Measurements from ENCODE around the gene GDF9.

The GDF9 gene

GRCh38 chr5:132815454-132815853, 50.8 kb downstream of the GDF9 start:
- Histone ChIP-seq H3K27ac (ENCODE audit: low read depth, low read length) (no peak overlapping the region), H3K27me3 (ENCODE audit: insufficient read depth, low read length) (peaks cover 77% of the 10 kb centered on the region)
- WGBS, result no CpG with 5 or more reads among the region's 1 CpG

DNA sequence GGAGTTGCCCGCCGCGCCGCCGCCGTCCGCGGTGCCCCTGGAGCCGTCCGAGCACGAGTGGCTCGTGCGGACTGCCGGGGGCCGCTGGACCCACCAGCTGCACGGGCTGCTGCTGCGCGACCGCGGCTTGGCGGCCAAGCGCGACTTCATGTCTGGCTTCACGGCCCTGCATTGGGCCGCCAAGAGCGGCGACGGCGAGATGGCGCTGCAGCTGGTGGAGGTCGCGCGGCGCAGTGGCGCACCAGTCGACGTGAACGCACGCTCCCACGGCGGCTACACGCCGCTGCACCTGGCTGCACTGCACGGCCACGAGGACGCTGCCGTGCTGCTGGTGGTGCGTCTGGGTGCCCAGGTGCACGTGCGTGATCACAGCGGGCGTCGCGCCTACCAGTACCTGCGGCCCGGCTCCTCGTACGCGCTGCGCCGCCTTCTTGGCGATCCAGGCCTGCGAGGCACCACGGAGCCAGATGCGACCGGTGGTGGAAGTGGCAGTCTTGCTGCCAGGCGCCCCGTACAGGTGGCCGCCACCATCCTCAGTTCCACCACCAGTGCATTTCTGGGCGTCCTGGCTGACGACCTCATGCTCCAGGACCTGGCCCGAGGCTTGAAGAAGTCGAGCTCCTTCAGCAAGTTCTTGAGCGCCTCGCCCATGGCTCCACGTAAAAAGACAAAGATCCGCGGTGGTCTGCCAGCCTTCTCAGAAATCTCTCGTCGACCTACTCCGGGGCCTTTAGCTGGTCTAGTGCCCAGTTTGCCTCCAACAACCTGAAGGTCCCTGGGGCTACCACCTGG, 51.6 kb downstream of the GDF9 start:
- no peaks in the 10 kb centered on the region for H3K36me3 ChIP-seq (ENCODE audit: insufficient read depth, low read length)
- H3K9me3 ChIP-seq (ENCODE audit: insufficient read depth, low read depth, low read length), result no peaks in the 10 kb centered on the region
- peaks cover 80% of the 10 kb centered on the region for H3K27me3 ChIP-seq (ENCODE audit: insufficient read depth, low read length)
- no peak overlapping the region for H3K27ac ChIP-seq (ENCODE audit: low read depth, low read length)
- H3K9ac ChIP-seq (ENCODE audit: low read depth, low read length), result no peak overlapping the region
- WGBS, result 58% methylated on average over 81 of the region's 81 CpGs
- 0 out of 2 replicates have a peak, but pooled peaks cover 8% of the 10 kb centered on the region for H3K4me1 ChIP-seq (ENCODE audit: insufficient read depth, low read length)
- H3K4me3 ChIP-seq (ENCODE audit: low read length), result peak overlapping the region; percentile 34

More at GRCh38 chr5:132815454-132815853, 50.8 kb downstream of the GDF9 start:
- Histone ChIP-seq H3K4me3 (ENCODE audit: low read length) (no peak overlapping the region), H3K4me1 (ENCODE audit: insufficient read depth, low read length) (0 out of 2 replicates have a peak, but pooled peaks cover 8% of the 10 kb centered on the region), H3K36me3 (ENCODE audit: insufficient read depth, low read length) (no peaks in the 10 kb centered on the region), H3K9ac (ENCODE audit: low read depth, low read length) (no peak overlapping the region), H3K9me3 (ENCODE audit: insufficient read depth, low read depth, low read length) (no peaks in the 10 kb centered on the region)

DNA sequence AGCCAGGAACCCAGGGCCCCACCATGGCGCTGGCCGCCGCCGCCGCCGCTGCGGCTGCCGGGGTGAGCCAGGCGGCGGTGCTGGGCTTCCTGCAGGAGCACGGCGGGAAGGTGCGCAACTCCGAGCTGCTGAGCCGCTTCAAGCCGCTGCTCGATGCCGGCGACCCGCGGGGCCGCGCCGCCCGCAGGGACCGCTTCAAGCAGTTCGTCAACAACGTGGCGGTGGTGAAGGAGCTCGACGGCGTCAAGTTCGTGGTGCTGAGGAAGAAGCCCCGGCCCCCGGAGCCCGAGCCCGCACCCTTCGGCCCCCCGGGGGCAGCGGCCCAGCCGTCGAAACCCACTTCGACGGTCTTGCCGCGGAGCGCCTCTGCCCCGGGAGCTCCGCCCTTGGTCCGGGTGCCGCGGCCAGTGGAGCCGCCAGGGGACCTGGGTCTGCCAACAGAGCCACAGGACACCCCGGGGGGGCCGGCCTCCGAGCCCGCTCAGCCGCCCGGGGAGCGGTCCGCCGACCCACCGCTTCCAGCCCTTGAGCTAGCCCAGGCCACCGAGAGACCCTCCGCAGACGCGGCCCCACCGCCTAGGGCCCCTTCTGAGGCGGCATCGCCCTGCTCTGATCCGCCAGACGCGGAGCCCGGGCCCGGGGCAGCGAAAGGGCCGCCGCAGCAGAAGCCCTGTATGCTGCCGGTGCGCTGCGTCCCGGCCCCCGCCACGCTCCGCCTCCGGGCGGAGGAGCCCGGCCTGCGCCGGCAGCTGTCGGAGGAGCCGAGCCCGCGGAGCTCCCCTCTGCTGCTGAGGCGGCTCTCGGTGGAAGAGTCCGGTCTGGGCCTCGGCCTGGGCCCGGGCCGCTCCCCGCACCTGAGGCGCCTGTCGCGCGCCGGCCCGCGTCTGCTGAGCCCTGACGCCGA, 52.4 kb downstream of the GDF9 start:
- 2% methylated on average over 110 of the region's 110 CpGs for WGBS
- no peaks in the 10 kb centered on the region for H3K36me3 ChIP-seq (ENCODE audit: insufficient read depth, low read length)
- H3K9me3 ChIP-seq (ENCODE audit: insufficient read depth, low read depth, low read length), result no peaks in the 10 kb centered on the region
- H3K4me1 ChIP-seq (ENCODE audit: insufficient read depth, low read length), result 0 out of 2 replicates have a peak, but pooled peaks cover 8% of the 10 kb centered on the region
- no peak overlapping the region for H3K27ac ChIP-seq (ENCODE audit: low read depth, low read length)
- H3K9ac ChIP-seq (ENCODE audit: low read depth, low read length), result no peak overlapping the region
- peak overlapping the region; percentile 34 for H3K4me3 ChIP-seq (ENCODE audit: low read length)
- H3K27me3 ChIP-seq (ENCODE audit: insufficient read depth, low read length), result peaks cover 84% of the 10 kb centered on the region

GRCh38 chr5:132812781-132813598, 53.3 kb downstream of the GDF9 start, which contains the start of gene SOWAHA:
SOWAHA (plus strand) TSS chr5:132813302; CDS start chr5:132813622, 320 bp downstream.
- no peak within 1 kb of the TSS for H3K27ac ChIP-seq (ENCODE audit: low read depth, low read length)
- no peak within 1 kb of the TSS for H3K9ac ChIP-seq (ENCODE audit: low read depth, low read length)
- H3K4me3 ChIP-seq (ENCODE audit: low read length), result peak within 1 kb of the TSS; percentile 34

GRCh38 chr5:132812123-132812765, 54.0 kb downstream of the GDF9 start:
- 56% methylated on average over 16 of the region's 18 CpGs for WGBS
- peaks cover 11% of the 10 kb centered on the region; the same call in 1 of the 2 replicates for H3K4me1 ChIP-seq (ENCODE audit: insufficient read depth, low read length)
- no peak overlapping the region for H3K9ac ChIP-seq (ENCODE audit: low read depth, low read length)
- no peak overlapping the region for H3K4me3 ChIP-seq (ENCODE audit: low read length)
- H3K36me3 ChIP-seq (ENCODE audit: insufficient read depth, low read length), result no peaks in the 10 kb centered on the region
- peaks cover 76% of the 10 kb centered on the region for H3K27me3 ChIP-seq (ENCODE audit: insufficient read depth, low read length)
- no peaks in the 10 kb centered on the region for H3K9me3 ChIP-seq (ENCODE audit: insufficient read depth, low read depth, low read length)
- no peak overlapping the region for H3K27ac ChIP-seq (ENCODE audit: low read depth, low read length)

More at GRCh38 chr5:132812781-132813598, 53.3 kb downstream of the GDF9 start, which contains the start of gene SOWAHA:
- Histone ChIP-seq H3K9me3 (ENCODE audit: insufficient read depth, low read depth, low read length) (no peaks in the 10 kb centered on the region), H3K36me3 (ENCODE audit: insufficient read depth, low read length) (no peaks in the 10 kb centered on the region), H3K4me1 (ENCODE audit: insufficient read depth, low read length) (0 out of 2 replicates have a peak, but pooled peaks cover 8% of the 10 kb centered on the region), H3K27me3 (ENCODE audit: insufficient read depth, low read length) (peaks cover 84% of the 10 kb centered on the region)
- 2% methylated on average over 67 of the region's 68 CpGs for WGBS
